GM12873 (cell line): ENCODE measurements around the gene INPP4A.

Experiments used
- CTCF ChIP-seq: IDR thresholded peaks from 2 replicates; pipeline ENCODE4 v1.5.1; 2012; ENCODE audit warnings: low read depth, mild to moderate bottlenecking, moderate library complexity, low read length, control low read depth; ENCODE audit not compliant: insufficient read depth; ENCODE audit errors: missing control alignments

The INPP4A gene

GRCh38 chr2:98598781-98599428 lies 154.2 kb downstream of the INPP4A start:
- TF ChIP-seq CTCF = no peak

- TF ChIP-seq CTCF = peak; percentile 85
Observed at GRCh38 chr2:98601532-98602132, 157.0 kb downstream of the INPP4A start.

GRCh38 chr2:98604547-98604946 lies 159.9 kb downstream of the INPP4A start:
- TF ChIP-seq CTCF = no peak

GRCh38 chr2:98605076-98605475 lies 160.4 kb downstream of the INPP4A start:
- no peak for TF ChIP-seq CTCF

- no peak for TF ChIP-seq CTCF
Observed at GRCh38 chr2:98606431-98606830, 161.8 kb downstream of the INPP4A start.

GRCh38 chr2:98607104-98607503 lies 162.4 kb downstream of the INPP4A start:
- no peak for TF ChIP-seq CTCF

- no peak for TF ChIP-seq CTCF
Observed at GRCh38 chr2:98607741-98608115, 163.1 kb downstream of the INPP4A start.
